ENCODE results near the gene ITPRID2.

Gene ITPRID2

GRCh38 chr2:181882246-181883020 lies 9.1 kb upstream of the ITPRID2 start:
- no peak for DNase-seq

- no peak for DNase-seq
These were observed 6.9 kb upstream of the ITPRID2 start for GRCh38 chr2:181884601-181885000.

GRCh38 chr2:181885096-181885495 lies 6.4 kb upstream of the ITPRID2 start:
- DNase-seq: no peak

- no peak for DNase-seq
These were observed 5.3 kb upstream of the ITPRID2 start for GRCh38 chr2:181886192-181886591.

- DNase-seq: no peak
These were observed 4.5 kb upstream of the ITPRID2 start for GRCh38 chr2:181887045-181887444.

GRCh38 chr2:181889776-181890175 lies 1.8 kb upstream of the ITPRID2 start:
- no peak for DNase-seq

GRCh38 chr2:181890271-181890670 lies 1.3 kb upstream of the ITPRID2 start:
- DNase-seq: no peak

GRCh38 chr2:181891966-181892798 lies 652 bp downstream of the ITPRID2 start:
- DNase-seq: peak; percentile 12

GRCh38 chr2:181892799-181893435 lies 1.4 kb downstream of the ITPRID2 start:
- DNase-seq: no peak

- DNase-seq: no peak
These were observed 2.9 kb downstream of the ITPRID2 start for GRCh38 chr2:181894381-181894780.

GRCh38 chr2:181895818-181896217 lies 4.3 kb downstream of the ITPRID2 start:
- no peak for DNase-seq

- DNase-seq: no peak
These were observed 4.8 kb downstream of the ITPRID2 start for GRCh38 chr2:181896286-181896685.

- no peak for DNase-seq
These were observed 8.6 kb downstream of the ITPRID2 start for GRCh38 chr2:181900007-181900651.

GRCh38 chr2:181902625-181903024 lies 11.1 kb downstream of the ITPRID2 start:
- DNase-seq: no peak

GRCh38 chr2:181904022-181904632 lies 12.6 kb downstream of the ITPRID2 start:
- no peak for DNase-seq

GRCh38 chr2:181907057-181907456 lies 15.5 kb downstream of the ITPRID2 start:
- DNase-seq: no peak

- DNase-seq: no peak
These were observed 16.1 kb downstream of the ITPRID2 start for GRCh38 chr2:181907635-181908034.

- DNase-seq: no peak
These were observed 18.7 kb downstream of the ITPRID2 start for GRCh38 chr2:181910028-181910831.

GRCh38 chr2:181911830-181912229 lies 20.3 kb downstream of the ITPRID2 start:
- DNase-seq: no peak

GRCh38 chr2:181915102-181915501 lies 23.6 kb downstream of the ITPRID2 start:
- no peak for DNase-seq

Measured in NCI-H524 treated with DMSO at 0.1 percent for 48 hours (cell line).